Esophagus muscularis mucosa (tissue), 3 donors: ENCODE data around the gene SV2C.

Experiments
- CTCF ChIP-seq, 3 experiments: fragments of 200-600 bp in 2 of 3; fragments of 450-650 bp in 1 of 3; sonication (generic) in 2 of 3; IDR thresholded peaks; one replicate each; pipeline ENCODE4 v1.5.1; 2017 to 2019; ENCODE audit warnings: antibody characterized with exemption in 3 of 3, mild to moderate bottlenecking in 2 of 3, moderate library complexity in 1 of 3
- POLR2A ChIP-seq: fragments of 450-650 bp; IDR thresholded peaks from one replicate; pipeline ENCODE4 v1.6.1; 2017; ENCODE audit warnings: antibody characterized with exemption, moderate library complexity, mild to moderate bottlenecking, low read depth

DNA sequence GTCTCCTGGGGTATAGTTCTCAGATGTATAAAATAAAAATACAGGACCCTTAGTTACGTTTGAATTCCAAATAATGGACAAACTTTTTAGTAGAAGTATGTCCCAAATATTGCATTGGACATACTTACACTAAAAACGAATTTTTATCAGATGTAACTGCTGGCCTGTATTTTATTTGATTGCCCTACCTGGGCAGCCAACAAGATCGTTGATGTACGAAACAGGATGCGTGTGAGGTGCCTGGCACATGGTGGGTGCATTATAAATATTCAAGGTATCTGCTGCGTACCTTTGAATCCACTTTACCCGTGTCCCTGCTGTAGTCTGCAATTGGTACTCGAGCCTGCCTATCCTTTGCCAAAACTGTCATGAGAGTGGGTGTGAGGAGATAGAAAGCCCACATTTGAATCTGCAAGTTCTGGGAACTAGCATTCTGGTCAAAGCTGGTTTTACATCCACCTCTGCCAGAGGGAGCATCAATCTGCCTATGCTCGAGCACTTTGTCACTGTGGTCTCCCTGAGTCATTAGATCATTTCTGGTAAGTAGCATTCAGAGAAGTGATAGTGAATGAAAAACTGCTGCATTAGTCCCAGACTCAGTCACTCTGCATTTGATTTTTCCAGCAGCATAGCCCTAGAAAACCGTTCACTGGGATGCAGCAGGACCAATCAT lies 186.2 kb downstream of the SV2C start:
- TF ChIP-seq POLR2A (no peak), CTCF (IDR thresholded peaks at IDR 0.05) (no peak)
